ENCODE data around the gene CLDN6.
A peak's percentile ranks its signal among the peaks of the same experiment; 100 is the strongest.

CLDN6 gene

DNA sequence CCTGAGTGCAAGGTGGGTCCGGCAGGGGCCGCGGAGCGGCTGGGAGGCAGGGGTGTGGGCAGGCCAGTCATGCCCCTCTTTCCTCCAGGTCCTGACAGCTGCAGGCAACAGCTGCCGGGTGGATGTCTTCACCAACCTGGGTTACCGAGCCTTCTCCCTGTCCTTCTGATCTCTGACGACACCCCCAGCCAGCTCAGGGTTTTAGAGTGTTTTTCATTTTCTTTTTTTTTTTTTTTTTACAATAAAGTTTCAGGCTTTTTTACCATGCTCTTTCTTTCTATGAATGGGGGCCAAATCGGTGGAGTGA is 9.5 kb upstream of the CLDN6 start:
- DNase-seq = no peak

- DNase-seq = no peak
Observed at GRCh38 chr16:3026609-3027488, 8.9 kb upstream of the CLDN6 start.

DNA sequence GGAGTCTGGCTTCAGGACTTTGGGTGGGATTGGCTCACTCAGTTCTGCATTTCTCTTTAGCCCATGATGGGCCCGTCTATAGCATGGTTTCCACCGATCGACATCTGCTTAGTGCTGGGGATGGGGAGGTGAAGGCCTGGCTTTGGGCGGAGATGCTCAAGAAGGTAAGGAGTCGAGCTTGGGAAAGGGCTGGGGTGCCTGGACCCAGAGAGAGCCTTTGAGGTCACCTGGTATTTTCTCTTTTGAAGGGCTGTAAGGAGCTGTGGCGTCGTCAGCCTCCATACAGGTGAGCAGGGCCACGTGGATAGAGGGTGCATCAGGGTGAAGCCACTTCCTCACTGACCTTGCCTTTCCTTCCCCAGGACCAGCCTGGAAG is 8.0 kb upstream of the CLDN6 start:
- no peak for DNase-seq

DNA sequence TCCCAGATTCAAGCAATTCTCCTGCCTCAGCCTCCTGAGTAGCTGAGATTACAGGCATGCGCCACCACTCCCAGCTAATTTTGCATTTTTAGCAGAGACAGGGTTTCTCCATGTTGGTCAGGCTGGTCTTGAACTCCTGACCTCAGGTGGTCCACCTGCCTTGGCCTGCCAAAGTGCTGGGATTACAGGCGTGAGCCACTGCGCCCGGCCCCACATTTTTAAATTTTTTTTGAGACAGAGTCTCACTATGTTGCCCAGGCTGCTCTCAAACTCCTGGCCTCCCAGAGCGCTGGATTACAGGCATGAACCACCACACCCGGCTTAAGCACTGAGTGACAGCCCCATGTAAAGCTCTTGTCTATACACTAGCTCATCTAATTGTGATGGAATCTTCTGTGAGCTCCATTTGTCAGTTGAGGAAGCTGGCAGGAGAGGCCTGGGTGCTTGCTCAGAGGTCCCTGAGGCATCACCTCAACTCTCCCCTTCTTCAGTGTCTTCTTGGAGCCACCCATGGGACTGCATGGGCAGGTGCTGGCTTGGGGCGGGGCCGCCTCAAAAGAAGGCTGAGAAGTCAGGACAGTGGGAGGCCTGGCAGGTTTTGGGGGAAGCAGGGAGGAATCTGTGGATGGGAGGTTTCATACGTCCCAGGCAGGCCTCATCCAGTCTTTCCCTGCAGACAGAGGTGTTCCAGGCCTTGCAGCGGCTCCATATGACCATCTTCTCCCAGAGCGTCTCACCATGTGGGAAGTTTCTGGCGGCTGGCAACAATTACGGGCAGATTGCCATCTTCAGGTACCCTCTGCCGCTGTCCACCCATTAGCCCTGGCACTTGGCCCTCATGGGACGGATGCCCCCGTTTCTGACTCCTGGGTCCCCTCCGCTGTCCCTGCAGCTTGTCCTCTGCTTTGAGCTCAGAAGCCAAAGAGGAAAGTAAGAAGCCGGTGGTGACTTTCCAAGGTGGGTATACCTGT is 7.3 kb upstream of the CLDN6 start:
- DNase-seq = no peak

- DNase-seq = peak; percentile 96
Observed at GRCh38 chr16:3023669-3024478, 5.9 kb upstream of the CLDN6 start, which contains the start of the genes HCFC1R1 and THOC6. Gene HCFC1R1, minus strand, starts transcription at chr16:3023942. Its CDS starts 1 bp downstream, at chr16:3023941. Gene THOC6, plus strand, starts transcription at chr16:3024035. Its CDS starts 292 bp downstream, at chr16:3024327.

DNA sequence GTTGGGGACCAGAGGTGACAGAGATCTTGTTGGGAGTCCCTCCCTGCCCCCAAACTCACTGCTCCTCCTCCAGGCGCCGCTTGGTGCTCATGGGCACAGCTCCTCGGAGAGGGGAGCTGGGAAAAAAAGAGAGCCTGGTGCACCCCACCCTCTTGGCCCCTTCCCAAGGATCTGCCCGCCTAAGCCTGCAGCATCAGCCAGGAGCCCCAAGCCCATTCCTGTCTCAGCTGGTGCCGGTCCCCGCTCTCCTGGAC is 5.4 kb upstream of the CLDN6 start:
- no peak for DNase-seq

DNA sequence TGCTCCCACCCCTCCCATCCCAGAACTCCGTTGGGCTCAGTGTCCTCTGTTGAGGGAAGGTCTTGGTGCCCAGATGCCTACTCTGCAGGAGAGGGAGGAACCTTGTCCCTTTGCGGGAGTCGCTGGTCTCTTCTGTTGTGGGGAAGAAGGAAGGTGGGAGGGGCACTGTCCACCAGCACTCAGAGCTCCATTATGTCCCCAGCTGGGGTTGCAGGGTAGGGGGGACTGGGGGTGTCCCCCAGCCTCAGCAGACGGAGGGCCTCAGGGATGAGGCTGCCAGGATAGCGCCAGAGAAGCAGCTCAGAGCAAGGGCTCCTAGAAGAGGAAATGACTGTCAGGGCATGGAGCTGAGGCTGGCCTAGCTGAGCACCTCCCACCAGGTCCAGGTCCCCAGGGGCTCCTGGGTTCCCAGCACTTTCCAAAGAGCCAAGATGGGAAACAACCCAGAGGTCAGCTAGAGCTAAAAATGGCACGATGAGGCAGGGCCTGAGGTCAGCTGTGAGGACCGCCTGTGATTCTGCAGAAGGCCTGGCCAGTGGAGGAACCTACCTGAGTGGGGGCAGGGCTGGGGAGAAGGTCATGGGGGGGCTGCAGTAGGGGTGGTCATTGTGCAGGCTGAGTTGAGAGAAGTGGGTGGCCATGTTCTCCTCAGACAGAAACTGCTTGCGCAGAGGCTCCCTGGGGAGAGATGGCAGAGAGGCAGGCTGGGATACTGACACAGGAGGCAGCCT is 4.9 kb upstream of the CLDN6 start:
- DNase-seq = no peak

GRCh38 chr16:3022208-3022683 is 4.3 kb upstream of the CLDN6 start:
- peak; percentile 65 to 66 for DNase-seq

GRCh38 chr16:3021449-3022207 is 3.6 kb upstream of the CLDN6 start:
- peak; percentile 61 to 69 for DNase-seq

DNA sequence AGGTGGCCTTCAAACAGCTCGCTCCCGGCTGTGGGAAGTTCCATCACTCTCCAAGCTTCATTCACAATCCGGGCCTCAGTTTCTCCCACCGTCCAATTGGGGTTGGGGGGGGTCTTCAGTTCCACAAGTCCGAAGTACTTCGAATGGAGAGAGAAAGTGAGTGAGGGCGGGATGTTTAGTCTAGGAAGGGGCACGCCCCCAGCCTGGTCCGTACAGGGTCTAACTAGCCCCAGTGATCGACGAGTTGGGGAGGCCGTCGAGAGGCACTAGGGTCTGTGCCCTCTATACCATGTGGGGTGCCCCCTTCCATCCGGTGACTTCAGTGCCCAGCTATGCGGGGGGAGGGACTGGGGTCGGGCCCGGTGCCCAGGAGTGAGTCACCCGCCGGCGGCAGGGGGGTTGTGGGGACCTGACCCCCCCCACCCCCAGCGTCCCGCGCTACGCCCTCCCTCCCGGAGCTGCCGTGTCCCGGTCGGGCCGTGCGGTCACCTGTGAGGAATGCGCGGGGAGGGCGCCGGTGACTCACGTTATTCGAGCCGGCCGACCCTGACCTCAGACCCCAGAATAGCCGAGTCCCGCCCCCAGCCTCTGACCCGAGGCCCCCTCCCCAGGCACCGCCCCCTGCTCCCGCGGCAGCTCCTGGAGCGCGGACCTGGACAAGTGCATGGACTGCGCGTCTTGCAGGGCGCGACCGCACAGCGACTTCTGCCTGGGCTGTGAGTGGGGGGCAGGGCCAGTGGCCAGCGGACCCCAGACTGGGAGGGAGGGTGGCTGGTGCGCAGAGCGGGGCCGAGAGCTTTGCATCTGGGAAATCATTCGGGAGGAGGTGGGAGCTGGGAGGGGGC is 2.8 kb upstream of the CLDN6 start:
- peak; percentile 46 to 72 for DNase-seq

- peak; percentile 70 to 80 for DNase-seq
Observed at GRCh38 chr16:3020247-3020603, 2.2 kb upstream of the CLDN6 start, which contains the start of gene TNFRSF12A. Gene TNFRSF12A, plus strand, starts transcription at chr16:3020368. Its CDS starts 30 bp downstream, at chr16:3020398.

- no peak for DNase-seq
Observed at GRCh38 chr16:3019594-3020246, 1.7 kb upstream of the CLDN6 start.

- no peak for DNase-seq
Observed at GRCh38 chr16:3017344-3017743, 639 bp downstream of the CLDN6 start.

GRCh38 chr16:3015865-3016521 is 2.0 kb downstream of the CLDN6 start:
- no peak for DNase-seq

DNA sequence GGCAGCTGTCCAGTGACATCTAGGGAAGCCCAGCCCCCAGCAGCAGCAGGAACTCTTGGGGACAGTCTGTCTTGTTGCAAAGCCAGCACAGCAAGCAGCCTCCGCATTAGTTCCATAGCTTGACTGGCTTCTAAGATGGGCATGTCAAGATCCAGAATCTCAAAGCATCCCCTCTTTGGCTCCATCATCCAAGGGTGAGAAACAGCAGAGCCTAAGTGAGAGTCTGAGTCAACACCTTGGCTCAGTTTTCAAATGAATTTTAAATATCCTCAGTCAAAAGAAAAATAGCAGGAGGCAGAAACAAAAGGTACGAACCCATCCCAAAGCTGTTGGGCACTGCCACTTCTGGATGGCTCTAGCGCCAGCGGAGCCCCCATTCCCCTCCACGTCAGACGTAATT is 3.0 kb downstream of the CLDN6 start:
- no peak for DNase-seq

DNA sequence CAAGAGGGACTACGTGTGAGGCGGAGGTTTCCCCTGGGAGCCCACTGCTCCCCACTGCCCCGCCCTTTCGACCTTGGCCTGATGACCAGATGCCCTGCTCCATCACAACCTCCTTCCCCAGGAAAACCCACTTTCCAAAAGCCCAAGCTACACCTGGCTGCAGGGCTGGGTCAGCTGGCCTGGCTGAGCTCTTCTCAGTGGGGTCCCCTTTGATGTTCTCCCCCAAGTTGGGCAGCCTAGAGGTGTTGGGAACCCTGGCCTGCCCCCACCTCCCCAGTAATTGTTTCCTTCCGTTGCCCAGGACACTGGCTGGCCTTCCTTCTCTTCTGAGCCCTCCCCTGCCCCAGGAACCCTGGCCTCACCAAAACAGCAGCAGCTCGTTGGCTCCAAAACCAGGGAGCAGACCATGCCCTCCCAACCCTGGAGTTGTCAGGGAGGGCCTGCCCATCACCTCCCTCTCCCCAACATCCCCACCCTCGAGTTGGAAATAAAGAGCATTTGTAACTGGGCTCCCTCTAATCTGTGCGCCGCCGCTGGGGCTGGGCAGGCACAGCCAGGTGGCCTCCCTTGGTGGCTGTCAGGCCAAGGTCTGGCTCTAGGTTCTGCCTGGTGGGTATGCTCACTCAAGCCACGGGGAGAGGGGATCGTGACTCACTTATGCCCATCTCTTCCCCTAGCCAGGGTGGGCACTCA is 3.8 kb downstream of the CLDN6 start:
- DNase-seq = no peak

GRCh38 chr16:3013491-3013951 is 4.5 kb downstream of the CLDN6 start:
- DNase-seq = no peak

GRCh38 chr16:3012828-3013420 is 5.1 kb downstream of the CLDN6 start, which contains the start of gene CLDN9:
Gene CLDN9, plus strand, starts transcription at chr16:3012923. Its CDS starts 440 bp downstream, at chr16:3013363.
- no peak for DNase-seq
